GM23248 (cell line): ENCODE results near the gene SUPT4H1.

Experiments
- EZH2 ChIP-seq: fragments of 200-600 bp; sonication (generic); IDR thresholded peaks from 2 replicates; pipeline ENCODE4 v1.6.1; 2018; ENCODE audit warnings: antibody characterized with exemption, mild to moderate bottlenecking; ENCODE audit not compliant: insufficient read depth, poor library complexity, severe bottlenecking
- EZH2phosphoT487 ChIP-seq: fragments of 200-600 bp; sonication (generic); IDR thresholded peaks from 2 replicates; pipeline ENCODE4 v1.6.1; 2018; ENCODE audit warnings: antibody characterized with exemption, moderate library complexity, mild to moderate bottlenecking, low read depth; ENCODE audit not compliant: insufficient read depth

- no peak for TF ChIP-seq EZH2
- TF ChIP-seq EZH2phosphoT487: no peak
Observed at GRCh38 chr17:58384897-58385296, 32.9 kb upstream of the SUPT4H1 start.
